Measurements from ENCODE around the gene GNAS. TPM values are rescaled to one million over a fixed set of nuclear protein-coding genes. Genes with fewer than 3 reads are reported as not detected.

The GNAS gene
- total and polyA plus RNA-seq, 10 of the 15 experiments (the other 5 are each of a cell fraction or from before 2014, with no cell fraction given) = 209 to 950 (median 394) TPM

DNA sequence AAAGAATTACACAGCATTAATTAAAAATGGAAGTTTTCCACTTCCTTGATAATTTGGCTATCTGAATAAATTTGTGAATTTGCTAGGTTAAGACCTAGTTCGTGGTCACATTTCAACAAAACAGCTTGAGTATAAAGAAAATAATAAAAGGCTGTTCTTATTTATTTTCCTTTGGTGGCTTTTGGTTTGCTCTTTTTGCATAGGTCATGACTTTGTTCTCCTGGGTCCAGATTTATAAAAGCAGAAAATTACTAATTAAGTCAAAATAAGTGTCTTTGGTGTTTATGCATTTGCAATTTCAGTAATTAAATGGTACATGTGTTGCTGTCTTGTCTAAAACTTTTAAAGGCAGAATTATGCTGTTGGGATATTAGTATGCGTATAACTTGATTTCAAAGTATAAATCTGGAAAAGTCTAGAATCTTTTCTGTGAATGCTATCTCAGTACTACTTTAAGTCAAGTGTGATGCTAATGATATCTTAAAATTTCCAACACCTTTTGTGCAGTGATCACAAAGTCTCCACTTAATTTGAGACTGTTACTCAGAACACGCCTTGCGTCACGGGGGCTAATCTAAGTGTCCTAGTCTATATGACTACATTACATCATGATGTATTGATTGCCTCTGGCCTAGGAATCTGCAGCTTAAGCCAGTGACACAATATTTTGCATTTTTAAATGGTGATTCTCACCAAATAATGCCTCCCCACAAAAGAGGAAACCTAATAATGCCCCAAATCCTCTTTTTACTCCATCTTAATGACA lies 41.0 kb downstream of the GNAS start (continued):
- TF ChIP-seq, protein P1, sequence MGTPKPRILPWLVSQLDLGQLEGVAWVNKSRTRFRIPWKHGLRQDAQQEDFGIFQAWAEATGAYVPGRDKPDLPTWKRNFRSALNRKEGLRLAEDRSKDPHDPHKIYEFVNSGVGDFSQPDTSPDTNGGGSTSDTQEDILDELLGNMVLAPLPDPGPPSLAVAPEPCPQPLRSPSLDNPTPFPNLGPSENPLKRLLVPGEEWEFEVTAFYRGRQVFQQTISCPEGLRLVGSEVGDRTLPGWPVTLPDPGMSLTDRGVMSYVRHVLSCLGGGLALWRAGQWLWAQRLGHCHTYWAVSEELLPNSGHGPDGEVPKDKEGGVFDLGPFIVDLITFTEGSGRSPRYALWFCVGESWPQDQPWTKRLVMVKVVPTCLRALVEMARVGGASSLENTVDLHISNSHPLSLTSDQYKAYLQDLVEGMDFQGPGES (IDR thresholded peaks at IDR 0.05) = no peak
- TF ChIP-seq TCF3 (IDR thresholded peaks at IDR 0.05; ENCODE audit: borderline replicate concordance, insufficient read depth, low read depth, low read length) (no peak), NFIC (IDR thresholded peaks at IDR 0.05; ENCODE audit: low read depth, low read length) (no peak), KDM1A (IDR thresholded peaks at IDR 0.05; ENCODE audit: borderline replicate concordance) (no peak), POU2F2 (IDR thresholded peaks at IDR 0.05; ENCODE audit: borderline replicate concordance, low read depth, low read length) (no peak), CREB1 (IDR thresholded peaks at IDR 0.05; ENCODE audit: low read depth) (peak; percentile 79), MXI1 (IDR thresholded peaks at IDR 0.05; ENCODE audit: low read depth, low read length) (no peak), EP300 (IDR thresholded peaks at IDR 0.05; ENCODE audit: borderline replicate concordance in 1 of 2, control insufficient read depth in 1 of 2, low read depth in 2 of 2, low read length in 2 of 2) (no peak), GATAD2B (conservative IDR thresholded peaks at IDR 0.05; ENCODE audit: low read depth) (no peak), CBX5 (IDR thresholded peaks at IDR 0.05; ENCODE audit: low read depth) (no peak), TARDBP (IDR thresholded peaks at IDR 0.05; ENCODE audit: borderline replicate concordance) (no peak), ZNF384 (IDR thresholded peaks at IDR 0.05; ENCODE audit: borderline replicate concordance, low read depth, low read length) (no peak), PAX8 (IDR thresholded peaks at IDR 0.05) (no peak), NFYB (IDR thresholded peaks at IDR 0.05; ENCODE audit: insufficient read depth, low read depth, low read length) (no peak), ZSCAN29 (IDR thresholded peaks at IDR 0.05) (no peak), ATF7 (IDR thresholded peaks at IDR 0.05; ENCODE audit: low read depth) (peak; percentile 90), MTA2 (IDR thresholded peaks at IDR 0.05; ENCODE audit: low read depth) (no peak), NR2F1 (conservative IDR thresholded peaks at IDR 0.05) (0 out of 2 replicates have a peak, but pooled peaks have one; percentile 16), SMAD5 (IDR thresholded peaks at IDR 0.05; ENCODE audit: low read depth) (no peak)
- TF ChIP-seq, protein P2, sequence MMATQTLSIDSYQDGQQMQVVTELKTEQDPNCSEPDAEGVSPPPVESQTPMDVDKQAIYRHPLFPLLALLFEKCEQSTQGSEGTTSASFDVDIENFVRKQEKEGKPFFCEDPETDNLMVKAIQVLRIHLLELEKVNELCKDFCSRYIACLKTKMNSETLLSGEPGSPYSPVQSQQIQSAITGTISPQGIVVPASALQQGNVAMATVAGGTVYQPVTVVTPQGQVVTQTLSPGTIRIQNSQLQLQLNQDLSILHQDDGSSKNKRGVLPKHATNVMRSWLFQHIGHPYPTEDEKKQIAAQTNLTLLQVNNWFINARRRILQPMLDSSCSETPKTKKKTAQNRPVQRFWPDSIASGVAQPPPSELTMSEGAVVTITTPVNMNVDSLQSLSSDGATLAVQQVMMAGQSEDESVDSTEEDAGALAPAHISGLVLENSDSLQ (IDR thresholded peaks at IDR 0.05) = no peak
- TF ChIP-seq, protein P3, sequence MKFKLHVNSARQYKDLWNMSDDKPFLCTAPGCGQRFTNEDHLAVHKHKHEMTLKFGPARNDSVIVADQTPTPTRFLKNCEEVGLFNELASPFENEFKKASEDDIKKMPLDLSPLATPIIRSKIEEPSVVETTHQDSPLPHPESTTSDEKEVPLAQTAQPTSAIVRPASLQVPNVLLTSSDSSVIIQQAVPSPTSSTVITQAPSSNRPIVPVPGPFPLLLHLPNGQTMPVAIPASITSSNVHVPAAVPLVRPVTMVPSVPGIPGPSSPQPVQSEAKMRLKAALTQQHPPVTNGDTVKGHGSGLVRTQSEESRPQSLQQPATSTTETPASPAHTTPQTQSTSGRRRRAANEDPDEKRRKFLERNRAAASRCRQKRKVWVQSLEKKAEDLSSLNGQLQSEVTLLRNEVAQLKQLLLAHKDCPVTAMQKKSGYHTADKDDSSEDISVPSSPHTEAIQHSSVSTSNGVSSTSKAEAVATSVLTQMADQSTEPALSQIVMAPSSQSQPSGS (IDR thresholded peaks at IDR 0.05; ENCODE audit: low read length) = no peak
- TF ChIP-seq, protein P4, sequence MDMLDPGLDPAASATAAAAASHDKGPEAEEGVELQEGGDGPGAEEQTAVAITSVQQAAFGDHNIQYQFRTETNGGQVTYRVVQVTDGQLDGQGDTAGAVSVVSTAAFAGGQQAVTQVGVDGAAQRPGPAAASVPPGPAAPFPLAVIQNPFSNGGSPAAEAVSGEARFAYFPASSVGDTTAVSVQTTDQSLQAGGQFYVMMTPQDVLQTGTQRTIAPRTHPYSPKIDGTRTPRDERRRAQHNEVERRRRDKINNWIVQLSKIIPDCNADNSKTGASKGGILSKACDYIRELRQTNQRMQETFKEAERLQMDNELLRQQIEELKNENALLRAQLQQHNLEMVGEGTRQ (IDR thresholded peaks at IDR 0.05; ENCODE audit: borderline replicate concordance, low read depth, low read length) = no peak
- TF ChIP-seq, protein P5, sequence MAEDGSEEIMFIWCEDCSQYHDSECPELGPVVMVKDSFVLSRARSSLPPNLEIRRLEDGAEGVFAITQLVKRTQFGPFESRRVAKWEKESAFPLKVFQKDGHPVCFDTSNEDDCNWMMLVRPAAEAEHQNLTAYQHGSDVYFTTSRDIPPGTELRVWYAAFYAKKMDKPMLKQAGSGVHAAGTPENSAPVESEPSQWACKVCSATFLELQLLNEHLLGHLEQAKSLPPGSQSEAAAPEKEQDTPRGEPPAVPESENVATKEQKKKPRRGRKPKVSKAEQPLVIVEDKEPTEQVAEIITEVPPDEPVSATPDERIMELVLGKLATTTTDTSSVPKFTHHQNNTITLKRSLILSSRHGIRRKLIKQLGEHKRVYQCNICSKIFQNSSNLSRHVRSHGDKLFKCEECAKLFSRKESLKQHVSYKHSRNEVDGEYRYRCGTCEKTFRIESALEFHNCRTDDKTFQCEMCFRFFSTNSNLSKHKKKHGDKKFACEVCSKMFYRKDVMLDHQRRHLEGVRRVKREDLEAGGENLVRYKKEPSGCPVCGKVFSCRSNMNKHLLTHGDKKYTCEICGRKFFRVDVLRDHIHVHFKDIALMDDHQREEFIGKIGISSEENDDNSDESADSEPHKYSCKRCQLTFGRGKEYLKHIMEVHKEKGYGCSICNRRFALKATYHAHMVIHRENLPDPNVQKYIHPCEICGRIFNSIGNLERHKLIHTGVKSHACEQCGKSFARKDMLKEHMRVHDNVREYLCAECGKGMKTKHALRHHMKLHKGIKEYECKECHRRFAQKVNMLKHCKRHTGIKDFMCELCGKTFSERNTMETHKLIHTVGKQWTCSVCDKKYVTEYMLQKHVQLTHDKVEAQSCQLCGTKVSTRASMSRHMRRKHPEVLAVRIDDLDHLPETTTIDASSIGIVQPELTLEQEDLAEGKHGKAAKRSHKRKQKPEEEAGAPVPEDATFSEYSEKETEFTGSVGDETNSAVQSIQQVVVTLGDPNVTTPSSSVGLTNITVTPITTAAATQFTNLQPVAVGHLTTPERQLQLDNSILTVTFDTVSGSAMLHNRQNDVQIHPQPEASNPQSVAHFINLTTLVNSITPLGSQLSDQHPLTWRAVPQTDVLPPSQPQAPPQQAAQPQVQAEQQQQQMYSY (CRISPR knock-in tag; IDR thresholded peaks at IDR 0.05) = no peak
